ENCODE measurements around the gene SETMAR.

The SETMAR gene

DNA sequence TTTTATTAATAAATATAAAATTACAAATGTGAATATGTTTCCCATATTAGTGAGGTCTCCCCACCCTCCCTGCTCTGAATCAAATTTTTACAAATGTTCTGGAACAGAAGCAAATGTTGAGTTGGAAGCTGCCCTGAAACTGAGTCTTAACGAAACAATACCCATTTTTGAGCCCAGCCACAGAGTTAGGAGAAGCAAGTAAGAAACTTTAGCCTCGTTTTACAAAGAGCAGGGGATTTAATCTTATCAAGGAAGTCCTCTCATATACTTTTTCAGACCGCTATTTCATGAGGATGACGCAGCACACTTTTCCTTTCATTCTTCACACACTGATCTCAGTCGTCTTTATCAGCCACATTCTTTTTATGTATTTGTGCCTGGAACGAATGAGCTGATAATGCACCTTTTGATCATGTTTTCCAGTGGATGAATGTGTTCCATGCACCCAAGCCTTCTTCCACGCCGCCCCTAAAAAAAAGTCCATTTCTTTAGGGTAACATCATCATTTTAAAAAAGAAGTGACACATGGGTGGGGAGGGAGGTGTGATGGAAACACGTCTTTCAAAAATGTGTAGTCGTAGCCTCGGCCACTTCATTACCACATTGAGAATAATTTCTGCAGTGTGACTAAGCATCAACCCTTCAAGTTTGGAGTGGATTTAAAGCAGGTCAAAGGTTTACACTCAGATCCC, 48.1 kb downstream of the SETMAR start:
- no peaks in the 10 kb centered on the region for H3K27me3 ChIP-seq (ENCODE audit: control insufficient read depth in 1 of 2, insufficient read depth in 2 of 2, low read length in 2 of 2)
- H3K9ac ChIP-seq (ENCODE audit: low read length in 2 of 2) = peak overlapping the region in 1 of 2 donors; percentile 6
- peak overlapping the region; percentile 19 to 36 for H3K4me3 ChIP-seq (ENCODE audit: low read length in 2 of 2)
- no peak overlapping the region for H3K27ac ChIP-seq (ENCODE audit: low read length)
- H3K9me3 ChIP-seq (ENCODE audit: control insufficient read depth in 2 of 2, low read length in 2 of 2) = no peaks in the 10 kb centered on the region
- peaks cover 2% of the 10 kb centered on the region for H3K4me1 ChIP-seq (ENCODE audit: control insufficient read depth, insufficient read depth, low read length)
- H3K36me3 ChIP-seq (ENCODE audit: control insufficient read depth in 2 of 2, insufficient read depth in 2 of 2, low read length in 2 of 2) = no peaks in the 10 kb centered on the region

GRCh38 chr3:4351872-4352271, 48.7 kb downstream of the SETMAR start:
- H3K27ac ChIP-seq (ENCODE audit: low read length) = no peak overlapping the region
- H3K4me1 ChIP-seq (ENCODE audit: control insufficient read depth, insufficient read depth, low read length) = peaks cover 4% of the 10 kb centered on the region
- no peak overlapping the region for H3K4me3 ChIP-seq (ENCODE audit: low read length in 2 of 2)
- H3K9ac ChIP-seq (ENCODE audit: low read length in 2 of 2) = no peak overlapping the region
- H3K9me3 ChIP-seq (ENCODE audit: control insufficient read depth in 2 of 2, low read length in 2 of 2) = no peaks in the 10 kb centered on the region
- H3K27me3 ChIP-seq (ENCODE audit: control insufficient read depth in 1 of 2, insufficient read depth in 2 of 2, low read length in 2 of 2) = no peaks in the 10 kb centered on the region
- H3K36me3 ChIP-seq (ENCODE audit: control insufficient read depth in 2 of 2, insufficient read depth in 2 of 2, low read length in 2 of 2) = no peaks in the 10 kb centered on the region

GRCh38 chr3:4355401-4356219, 52.4 kb downstream of the SETMAR start:
- Histone ChIP-seq H3K9ac (ENCODE audit: low read length in 2 of 2) (no peak overlapping the region), H3K9me3 (ENCODE audit: control insufficient read depth in 2 of 2, low read length in 2 of 2) (no peaks in the 10 kb centered on the region), H3K27me3 (ENCODE audit: control insufficient read depth in 1 of 2, insufficient read depth in 2 of 2, low read length in 2 of 2) (no peaks in the 10 kb centered on the region), H3K4me1 (ENCODE audit: control insufficient read depth, insufficient read depth, low read length) (peaks cover 4% of the 10 kb centered on the region), H3K27ac (ENCODE audit: low read length) (no peak overlapping the region), H3K4me3 (ENCODE audit: low read length in 2 of 2) (no peak overlapping the region), H3K36me3 (ENCODE audit: control insufficient read depth in 2 of 2, insufficient read depth in 2 of 2, low read length in 2 of 2) (no peaks in the 10 kb centered on the region)

DNA sequence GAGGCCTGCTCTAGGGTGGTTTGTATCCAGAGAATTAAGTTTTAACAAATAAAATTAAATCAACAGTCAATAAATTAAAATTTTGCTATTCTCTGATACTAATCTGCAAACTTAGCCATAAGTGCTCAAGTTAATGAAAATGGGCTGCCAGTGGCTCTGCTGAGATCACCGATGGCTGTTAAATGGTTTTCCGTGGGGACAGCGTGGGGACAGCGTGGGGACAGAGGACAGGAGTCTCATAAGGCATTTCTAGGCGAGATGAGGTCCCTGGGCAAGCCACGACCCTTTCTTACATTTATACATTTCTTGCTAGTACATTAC, 53.0 kb downstream of the SETMAR start:
- peaks cover 0 to 2% of the 10 kb centered on the region in 2 donors for H3K36me3 ChIP-seq (ENCODE audit: control insufficient read depth in 2 of 2, insufficient read depth in 2 of 2, low read length in 2 of 2)
- H3K27ac ChIP-seq (ENCODE audit: low read length) = no peak overlapping the region
- no peaks in the 10 kb centered on the region for H3K27me3 ChIP-seq (ENCODE audit: control insufficient read depth in 1 of 2, insufficient read depth in 2 of 2, low read length in 2 of 2)
- no peaks in the 10 kb centered on the region for H3K9me3 ChIP-seq (ENCODE audit: control insufficient read depth in 2 of 2, low read length in 2 of 2)
- H3K4me1 ChIP-seq (ENCODE audit: control insufficient read depth, insufficient read depth, low read length) = peaks cover 4% of the 10 kb centered on the region
- H3K9ac ChIP-seq (ENCODE audit: low read length in 2 of 2) = no peak overlapping the region
- no peak overlapping the region for H3K4me3 ChIP-seq (ENCODE audit: low read length in 2 of 2)

- H3K36me3 ChIP-seq (ENCODE audit: control insufficient read depth in 2 of 2, insufficient read depth in 2 of 2, low read length in 2 of 2) = peaks cover 0 to 2% of the 10 kb centered on the region in 2 donors
- no peak overlapping the region for H3K9ac ChIP-seq (ENCODE audit: low read length in 2 of 2)
- H3K27ac ChIP-seq (ENCODE audit: low read length) = no peak overlapping the region
- peaks cover 4% of the 10 kb centered on the region for H3K4me1 ChIP-seq (ENCODE audit: control insufficient read depth, insufficient read depth, low read length)
- H3K27me3 ChIP-seq (ENCODE audit: control insufficient read depth in 1 of 2, insufficient read depth in 2 of 2, low read length in 2 of 2) = no peaks in the 10 kb centered on the region
- H3K4me3 ChIP-seq (ENCODE audit: low read length in 2 of 2) = no peak overlapping the region
- no peaks in the 10 kb centered on the region for H3K9me3 ChIP-seq (ENCODE audit: control insufficient read depth in 2 of 2, low read length in 2 of 2)
Observed at GRCh38 chr3:4356546-4357410, 53.6 kb downstream of the SETMAR start.

DNA sequence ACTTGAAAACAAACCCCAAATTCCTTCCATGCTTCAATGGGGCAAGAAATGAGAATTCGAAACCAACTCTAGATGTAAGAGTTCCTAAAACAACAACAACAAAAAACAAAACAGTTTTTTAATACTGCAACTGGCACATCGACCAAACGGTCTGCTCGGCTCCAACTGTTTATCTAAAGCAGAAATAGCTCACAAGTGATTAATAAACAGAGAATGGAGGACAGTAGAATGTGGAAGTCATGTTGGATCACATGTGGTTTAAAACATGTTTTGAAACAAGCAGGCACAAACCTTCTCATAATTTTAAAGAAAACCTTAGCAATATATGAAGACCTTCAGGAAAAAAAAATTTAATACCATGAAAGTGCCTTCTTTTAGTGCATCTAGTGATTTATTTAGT, 55.1 kb downstream of the SETMAR start:
- no peak overlapping the region for H3K9ac ChIP-seq (ENCODE audit: low read length in 2 of 2)
- H3K27me3 ChIP-seq (ENCODE audit: control insufficient read depth in 1 of 2, insufficient read depth in 2 of 2, low read length in 2 of 2) = no peaks in the 10 kb centered on the region
- H3K4me1 ChIP-seq (ENCODE audit: control insufficient read depth, insufficient read depth, low read length) = peaks cover 4% of the 10 kb centered on the region
- H3K4me3 ChIP-seq (ENCODE audit: low read length in 2 of 2) = no peak overlapping the region
- H3K9me3 ChIP-seq (ENCODE audit: control insufficient read depth in 2 of 2, low read length in 2 of 2) = no peaks in the 10 kb centered on the region
- H3K36me3 ChIP-seq (ENCODE audit: control insufficient read depth in 2 of 2, insufficient read depth in 2 of 2, low read length in 2 of 2) = peaks cover 0 to 4% of the 10 kb centered on the region in 2 donors
- H3K27ac ChIP-seq (ENCODE audit: low read length) = no peak overlapping the region

- Histone ChIP-seq H3K27ac (ENCODE audit: low read length) (no peak overlapping the region), H3K4me1 (ENCODE audit: control insufficient read depth, insufficient read depth, low read length) (peaks cover 4% of the 10 kb centered on the region)
Observed at GRCh38 chr3:4359805-4360502, 56.8 kb downstream of the SETMAR start.

DNA sequence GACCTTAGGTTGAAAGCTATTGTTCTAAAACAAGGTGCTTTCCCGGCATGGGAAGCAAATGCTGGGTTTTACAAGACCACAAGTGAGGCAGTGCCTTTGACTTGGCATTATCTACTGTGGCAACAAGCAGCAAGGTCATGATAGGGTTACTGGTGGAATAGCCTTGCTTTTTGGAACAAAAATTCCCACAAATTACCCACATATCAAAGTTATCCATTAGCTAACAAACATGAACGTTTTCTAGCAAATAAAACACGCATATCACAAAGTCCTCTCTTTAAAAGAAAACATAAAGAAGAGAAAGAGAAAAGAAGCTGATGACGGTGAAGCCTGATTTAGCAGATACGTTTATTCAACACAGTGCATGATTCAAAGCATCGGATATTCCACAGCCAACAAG, 57.6 kb downstream of the SETMAR start:
- no peak overlapping the region for H3K4me3 ChIP-seq (ENCODE audit: low read length in 2 of 2)
- H3K9ac ChIP-seq (ENCODE audit: low read length in 2 of 2) = no peak overlapping the region
- no peak overlapping the region for H3K27ac ChIP-seq (ENCODE audit: low read length)
- no peaks in the 10 kb centered on the region for H3K27me3 ChIP-seq (ENCODE audit: control insufficient read depth in 1 of 2, insufficient read depth in 2 of 2, low read length in 2 of 2)
- H3K36me3 ChIP-seq (ENCODE audit: control insufficient read depth in 2 of 2, insufficient read depth in 2 of 2, low read length in 2 of 2) = peaks cover 0 to 4% of the 10 kb centered on the region in 2 donors
- H3K4me1 ChIP-seq (ENCODE audit: control insufficient read depth, insufficient read depth, low read length) = peaks cover 4% of the 10 kb centered on the region
- no peaks in the 10 kb centered on the region for H3K9me3 ChIP-seq (ENCODE audit: control insufficient read depth in 2 of 2, low read length in 2 of 2)

More at GRCh38 chr3:4359805-4360502, 56.8 kb downstream of the SETMAR start:
- H3K36me3 ChIP-seq (ENCODE audit: control insufficient read depth in 2 of 2, insufficient read depth in 2 of 2, low read length in 2 of 2) = peaks cover 0 to 4% of the 10 kb centered on the region in 2 donors
- H3K4me3 ChIP-seq (ENCODE audit: low read length in 2 of 2) = no peak overlapping the region
- H3K9ac ChIP-seq (ENCODE audit: low read length in 2 of 2) = no peak overlapping the region
- no peaks in the 10 kb centered on the region for H3K27me3 ChIP-seq (ENCODE audit: control insufficient read depth in 1 of 2, insufficient read depth in 2 of 2, low read length in 2 of 2)
- H3K9me3 ChIP-seq (ENCODE audit: control insufficient read depth in 2 of 2, low read length in 2 of 2) = no peaks in the 10 kb centered on the region

GRCh38 chr3:4362523-4362922, 59.4 kb downstream of the SETMAR start:
- Histone ChIP-seq H3K27ac (ENCODE audit: low read length) (no peak overlapping the region), H3K4me3 (ENCODE audit: low read length in 2 of 2) (no peak overlapping the region), H3K9me3 (ENCODE audit: control insufficient read depth in 2 of 2, low read length in 2 of 2) (no peaks in the 10 kb centered on the region), H3K27me3 (ENCODE audit: control insufficient read depth in 1 of 2, insufficient read depth in 2 of 2, low read length in 2 of 2) (no peaks in the 10 kb centered on the region), H3K36me3 (ENCODE audit: control insufficient read depth in 2 of 2, insufficient read depth in 2 of 2, low read length in 2 of 2) (peaks cover 0 to 4% of the 10 kb centered on the region in 2 donors), H3K9ac (ENCODE audit: low read length in 2 of 2) (no peak overlapping the region), H3K4me1 (ENCODE audit: control insufficient read depth, insufficient read depth, low read length) (no peaks in the 10 kb centered on the region)

All from stomach smooth muscle (tissue), 2 donors.